DND-41 (cell line): Measurements from ENCODE around the gene CIDEC.
"Not testable (repeated sequence)": the region's sequence is repeated elsewhere in the genome, so short reads cannot be mapped to it uniquely, and the experiment has no call there.

Experiments
- ATAC-seq: fragments of 200-7000 bp; cut with Tn5 transposase; 3 replicates; pipeline ENCODE4 v1.9.1; 2021; ENCODE audit warnings: low read depth; ENCODE audit not compliant: insufficient read depth
- DNase-seq: peaks from one replicate; pipeline ENCODE4 v3.0.0-alpha.2; 2020
- H2AFZ ChIP-seq: 2 replicates; pipeline ENCODE4 v1.6.0; 2012; ENCODE audit warnings: low read depth, low read length
- H3K27ac ChIP-seq: 2 replicates; pipeline ENCODE4 v1.5.1; 2012; ENCODE audit warnings: low read length, inconsistent platforms
- H3K27me3 ChIP-seq: fragments of 200-600 bp; sonication (generic); 2 replicates; pipeline ENCODE4 v1.6.0; 2012; ENCODE audit warnings: low read length, mild to moderate bottlenecking, inconsistent platforms; ENCODE audit not compliant: insufficient read depth, poor library complexity
- H3K36me3 ChIP-seq: 2 replicates; pipeline ENCODE4 v1.5.1; 2012; ENCODE audit warnings: low read length, inconsistent platforms; ENCODE audit not compliant: insufficient read depth
- H3K4me1 ChIP-seq: 2 replicates; pipeline ENCODE4 v1.5.1; 2012; ENCODE audit warnings: mild to moderate bottlenecking, low read length; ENCODE audit not compliant: insufficient read depth
- H3K4me2 ChIP-seq: 2 replicates; pipeline ENCODE4 v1.6.0; 2012; ENCODE audit warnings: mild to moderate bottlenecking, moderate library complexity, low read length, inconsistent platforms; ENCODE audit not compliant: insufficient read depth
- H3K4me3 ChIP-seq, 2 experiments: fragments of 200-600 bp in 1 of 2; shearing (Covaris generic) in 1 of 2; 2 replicates each; pipeline ENCODE4 v1.5.1; 2012 to 2016; ENCODE audit warnings: inconsistent platforms in 2 of 2, low read length in 2 of 2, mild to moderate bottlenecking in 2 of 2, low read depth in 1 of 2, moderate library complexity in 1 of 2
- H3K79me2 ChIP-seq: 2 replicates; pipeline ENCODE4 v1.6.0; 2012; ENCODE audit warnings: low read length, inconsistent platforms; ENCODE audit not compliant: insufficient read depth
- H3K9ac ChIP-seq: 2 replicates; pipeline ENCODE4 v1.6.0; 2012; ENCODE audit warnings: low read depth, mild to moderate bottlenecking, inconsistent platforms, low read length, moderate library complexity
- H3K9me3 ChIP-seq: 2 replicates; pipeline ENCODE4 v1.5.1; 2012; ENCODE audit warnings: low read length, moderate library complexity, mild to moderate bottlenecking, inconsistent platforms; ENCODE audit not compliant: insufficient read depth, severe bottlenecking
- H4K20me1 ChIP-seq: 2 replicates; pipeline ENCODE4 v1.6.0; 2012; ENCODE audit warnings: low read length; ENCODE audit not compliant: insufficient read depth
- CTCF ChIP-seq: IDR thresholded peaks from 2 replicates; pipeline ENCODE4 v1.5.1; 2012; ENCODE audit warnings: borderline replicate concordance, low read length, moderate library complexity, mild to moderate bottlenecking; ENCODE audit not compliant: poor library complexity, severe bottlenecking; ENCODE audit errors: extremely low read depth
- EZH2 ChIP-seq: IDR thresholded peaks from 3 replicates; pipeline ENCODE4 v1.6.1; 2012; ENCODE audit warnings: borderline replicate concordance, low read depth, mild to moderate bottlenecking, moderate library complexity, low read length, inconsistent platforms; ENCODE audit not compliant: severe bottlenecking

Gene CIDEC

GRCh38 chr3:9861626-9862130, 18.4 kb downstream of the CIDEC start:
- Histone ChIP-seq H3K9me3 (no peaks in the 10 kb centered on the region), H3K27me3 (no peaks in the 10 kb centered on the region), H3K79me2 (no peaks in the 10 kb centered on the region), H4K20me1 (no peaks in the 10 kb centered on the region), H3K4me2 (no peak overlapping the region), H2AFZ (no peak overlapping the region), H3K4me3 (no peak overlapping the region), H3K36me3 (no peaks in the 10 kb centered on the region), H3K27ac (no peak overlapping the region), H3K4me1 (no peaks in the 10 kb centered on the region), H3K9ac (no peak overlapping the region)
- DNase-seq (no peak), ATAC-seq (no peak)
- no peak for TF ChIP-seq EZH2
- no peak for TF ChIP-seq CTCF

DNA sequence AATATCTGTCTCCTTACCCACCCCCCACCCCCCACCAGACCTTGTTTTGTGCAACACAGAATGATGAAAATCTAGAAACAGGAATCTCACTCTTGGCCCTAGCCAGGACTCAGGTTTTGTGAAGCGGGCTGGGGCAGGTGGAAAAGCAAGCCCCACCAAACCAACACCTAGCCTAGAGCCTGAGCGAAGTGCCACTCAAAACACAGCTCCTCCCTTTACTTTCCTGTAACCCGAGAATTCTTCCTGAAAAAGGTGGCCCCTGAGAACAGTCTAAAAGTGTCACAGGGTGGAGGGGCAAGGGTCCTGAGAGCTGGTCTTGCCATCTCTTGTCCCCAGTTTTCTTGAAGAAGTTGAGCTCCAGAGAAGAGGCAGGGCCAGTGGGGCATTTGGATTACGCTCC, 18.9 kb downstream of the CIDEC start:
- no peak overlapping the region for H3K4me2 ChIP-seq
- H3K4me3 ChIP-seq, result no peak overlapping the region

DNA sequence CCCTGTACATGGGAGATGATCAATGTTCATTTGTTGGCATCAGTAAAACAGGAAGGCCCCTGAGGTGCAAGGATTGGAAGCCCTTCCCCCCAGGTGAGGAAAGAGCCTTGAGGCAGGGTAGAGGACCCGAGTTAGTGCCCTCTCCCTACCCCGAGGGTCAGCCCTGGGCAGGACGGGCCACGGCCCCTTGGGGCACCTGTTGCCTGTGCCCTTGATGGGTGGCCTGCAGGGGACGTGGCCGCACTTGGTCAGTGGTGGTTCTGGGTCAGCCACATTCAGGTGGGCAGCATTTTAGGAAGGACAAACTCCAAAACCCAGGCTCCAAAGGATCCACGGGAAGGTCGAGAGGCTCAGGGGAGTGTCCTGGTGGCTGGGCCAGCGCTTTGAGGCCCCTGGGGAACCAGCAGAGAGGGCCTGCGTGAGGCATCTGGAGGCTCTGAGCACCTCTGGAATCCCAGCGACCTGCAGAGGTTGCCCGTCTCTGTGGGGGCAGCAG, 20.5 kb downstream of the CIDEC start:
- no peak for ATAC-seq
- no peak for DNase-seq
- no peak overlapping the region for H3K4me3 ChIP-seq
- TF ChIP-seq CTCF, result no peak
- TF ChIP-seq EZH2, result no peak
- H3K27ac ChIP-seq, result no peak overlapping the region
- no peaks in the 10 kb centered on the region for H4K20me1 ChIP-seq
- no peaks in the 10 kb centered on the region for H3K27me3 ChIP-seq
- no peak overlapping the region for H3K9ac ChIP-seq
- H2AFZ ChIP-seq, result no peak overlapping the region
- no peaks in the 10 kb centered on the region for H3K36me3 ChIP-seq
- no peak overlapping the region for H3K4me2 ChIP-seq
- no peaks in the 10 kb centered on the region for H3K79me2 ChIP-seq
- H3K9me3 ChIP-seq, result no peaks in the 10 kb centered on the region
- no peaks in the 10 kb centered on the region for H3K4me1 ChIP-seq

More for the DNA sequence above, 18.9 kb downstream of the CIDEC start:
- no peak for TF ChIP-seq CTCF
- ATAC-seq, result no peak
- Histone ChIP-seq H3K9ac (no peak overlapping the region), H3K36me3 (no peaks in the 10 kb centered on the region), H2AFZ (no peak overlapping the region), H3K27ac (no peak overlapping the region), H3K4me1 (no peaks in the 10 kb centered on the region), H3K9me3 (no peaks in the 10 kb centered on the region), H3K79me2 (no peaks in the 10 kb centered on the region), H3K27me3 (no peaks in the 10 kb centered on the region), H4K20me1 (no peaks in the 10 kb centered on the region)
- DNase-seq, result no peak

DNA sequence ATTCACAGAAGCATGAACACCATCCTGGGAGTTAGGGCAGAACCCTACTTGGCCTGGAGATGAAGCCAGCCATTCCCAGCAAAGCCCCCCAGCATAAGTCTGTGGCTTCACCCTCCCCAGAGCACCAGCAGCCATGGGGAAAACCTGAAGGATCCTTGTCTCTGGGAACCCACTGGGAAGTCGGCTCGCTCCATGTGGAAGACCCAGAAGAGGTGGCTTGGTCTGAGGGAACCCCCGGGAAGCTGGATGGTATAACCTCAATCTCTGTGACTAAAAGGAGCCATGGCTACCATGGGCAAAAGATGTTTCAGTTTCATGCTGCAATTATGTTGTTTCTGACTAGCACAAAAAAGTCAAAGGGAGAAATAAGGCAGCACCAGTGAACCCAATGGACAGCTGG, 24.5 kb downstream of the CIDEC start:
- H3K4me2 ChIP-seq, result no peak overlapping the region
- H3K9me3 ChIP-seq, result no peaks in the 10 kb centered on the region
- H4K20me1 ChIP-seq, result no peaks in the 10 kb centered on the region
- no peaks in the 10 kb centered on the region for H3K36me3 ChIP-seq
- no peaks in the 10 kb centered on the region for H3K79me2 ChIP-seq
- H2AFZ ChIP-seq, result no peak overlapping the region
- H3K9ac ChIP-seq, result no peak overlapping the region
- ATAC-seq (no peak), DNase-seq (no peak)
- H3K4me1 ChIP-seq, result no peaks in the 10 kb centered on the region
- no peak for TF ChIP-seq CTCF
- H3K27me3 ChIP-seq, result no peaks in the 10 kb centered on the region
- H3K4me3 ChIP-seq, result no peak overlapping the region
- H3K27ac ChIP-seq, result no peak overlapping the region

- H3K4me2 ChIP-seq, H3K27ac ChIP-seq, DNase-seq, H3K9ac ChIP-seq, H4K20me1 ChIP-seq, H3K27me3 ChIP-seq, ATAC-seq, H3K9me3 ChIP-seq, H3K36me3 ChIP-seq, H3K79me2 ChIP-seq, H2AFZ ChIP-seq, H3K4me1 ChIP-seq, H3K4me3 ChIP-seq: not testable (repeated sequence)
Measured at GRCh38 chr3:9854291-9854940, 25.6 kb downstream of the CIDEC start.
